Measurements from ENCODE around the gene PNKD.

GRCh38 chr2:218278531-218279360 is 8.4 kb downstream of the PNKD start:
- TF ChIP-seq CTCF (IDR thresholded peaks at IDR 0.05) (no peak), POLR2A (IDR thresholded peaks at IDR 0.05) (no peak)

All from Peyer's patch (tissue), 4 donors.